GM18505 (cell line): ENCODE results near the gene KCNE1.

ENCODE experiments used
- ATAC-seq: cut with Tn5 transposase; IDR thresholded peaks from one replicate; pipeline ENCODE4 v1.9.1; 2021; ENCODE audit not compliant: unreplicated experiment
- POLR2A ChIP-seq: IDR thresholded peaks from 4 replicates; pipeline ENCODE4 v1.6.1; 2011; ENCODE audit warnings: borderline replicate concordance; ENCODE audit not compliant: insufficient read depth, insufficient read length; ENCODE audit errors: extremely low read depth

Gene KCNE1

DNA sequence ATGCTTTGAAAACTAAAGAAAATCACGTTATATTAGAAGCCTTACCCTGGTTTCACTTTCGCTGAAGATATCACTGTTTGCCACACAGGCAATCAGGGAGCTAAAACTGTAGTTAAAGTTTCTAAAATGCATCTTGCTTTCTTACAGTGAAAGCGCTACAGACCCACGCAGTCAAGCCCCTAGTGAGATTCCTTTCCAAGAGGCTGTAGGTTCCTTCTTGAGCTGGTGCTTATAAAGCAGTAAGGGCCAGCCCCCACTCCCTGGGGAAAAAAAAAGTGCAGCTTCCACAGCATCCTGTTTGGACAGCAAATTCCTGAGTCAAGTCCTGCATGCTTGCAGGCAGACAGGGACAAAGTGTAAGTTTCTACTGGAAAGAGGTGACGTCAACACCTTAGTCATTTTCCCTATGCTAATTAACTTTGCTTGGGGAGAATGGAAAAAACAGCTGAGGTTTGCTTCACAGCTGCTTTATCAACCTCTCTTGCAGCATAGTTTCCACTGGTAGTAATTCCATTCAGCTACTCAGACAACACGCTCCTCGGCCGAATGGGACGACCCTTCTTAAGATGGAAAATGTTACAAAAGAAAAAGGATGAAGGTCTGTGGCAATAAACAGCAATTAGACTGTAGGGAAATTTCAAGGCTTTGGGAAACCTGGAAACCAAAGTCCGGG is 14.7 kb upstream of the KCNE1 start:
- no peak for TF ChIP-seq POLR2A
- no peak for ATAC-seq

DNA sequence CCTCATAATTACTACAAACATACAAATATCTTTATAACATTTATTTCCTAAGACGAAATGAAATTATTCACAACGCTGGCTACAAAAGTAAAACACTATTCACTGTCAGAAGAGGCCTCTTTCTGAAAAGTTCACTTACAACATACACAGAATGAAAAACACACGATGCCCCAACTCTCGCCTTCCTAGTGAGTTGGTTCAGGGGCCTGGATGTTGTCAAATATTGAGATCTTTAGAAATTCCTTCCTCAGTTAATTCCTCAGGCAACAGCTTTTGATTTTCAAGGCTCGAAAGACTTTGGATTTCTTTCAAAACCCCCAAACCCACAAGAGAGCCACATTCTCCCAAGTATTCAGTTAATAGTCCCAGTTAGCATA is 14.2 kb upstream of the KCNE1 start:
- no peak for ATAC-seq
- TF ChIP-seq POLR2A: no peak

DNA sequence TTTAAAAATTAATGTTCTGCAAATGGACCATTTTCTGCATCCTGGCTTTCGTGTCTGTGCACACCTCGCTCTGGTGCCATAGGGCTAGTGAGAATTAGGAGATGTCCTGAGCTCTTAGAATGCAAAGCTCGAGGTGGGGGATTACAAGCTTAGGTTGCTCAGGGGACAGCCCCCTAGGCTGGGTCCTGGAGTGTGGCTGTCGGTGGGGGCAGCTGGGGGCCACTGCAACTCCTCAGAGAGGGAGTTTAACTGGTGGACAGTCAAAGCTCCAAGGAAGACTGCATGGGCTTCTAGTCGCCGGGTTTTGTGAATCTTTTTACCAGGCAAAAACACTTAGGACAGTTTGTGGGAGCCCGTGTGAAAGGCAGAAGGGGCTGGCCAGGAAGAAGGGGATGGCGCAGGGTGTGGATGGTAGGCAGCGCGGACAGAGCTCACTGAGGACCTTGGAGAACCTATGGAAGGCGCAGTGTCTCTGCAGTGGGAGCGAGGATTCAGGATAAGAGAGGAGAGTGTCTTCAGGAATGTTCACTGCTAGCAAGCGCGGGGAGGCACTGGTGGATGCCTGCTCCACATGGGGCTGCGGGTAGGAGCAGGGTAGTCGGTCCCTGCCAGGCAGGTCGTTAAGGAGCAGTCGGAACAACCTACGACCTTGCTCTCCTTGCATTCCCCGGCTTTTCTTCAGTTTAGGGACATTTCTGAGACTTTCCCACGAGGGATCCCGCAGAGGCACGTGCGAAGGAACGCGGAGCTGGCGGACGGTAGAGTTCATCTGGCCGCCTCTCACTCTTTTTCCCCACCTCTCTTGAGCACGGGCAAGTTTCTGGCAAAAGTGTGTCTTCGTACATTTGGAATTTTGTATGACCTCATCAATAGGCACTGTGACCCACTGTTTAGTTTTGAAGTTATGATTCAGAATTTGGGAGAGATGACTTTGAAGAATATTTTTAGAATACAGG is 12.9 kb upstream of the KCNE1 start:
- TF ChIP-seq POLR2A: no peak
- no peak for ATAC-seq

DNA sequence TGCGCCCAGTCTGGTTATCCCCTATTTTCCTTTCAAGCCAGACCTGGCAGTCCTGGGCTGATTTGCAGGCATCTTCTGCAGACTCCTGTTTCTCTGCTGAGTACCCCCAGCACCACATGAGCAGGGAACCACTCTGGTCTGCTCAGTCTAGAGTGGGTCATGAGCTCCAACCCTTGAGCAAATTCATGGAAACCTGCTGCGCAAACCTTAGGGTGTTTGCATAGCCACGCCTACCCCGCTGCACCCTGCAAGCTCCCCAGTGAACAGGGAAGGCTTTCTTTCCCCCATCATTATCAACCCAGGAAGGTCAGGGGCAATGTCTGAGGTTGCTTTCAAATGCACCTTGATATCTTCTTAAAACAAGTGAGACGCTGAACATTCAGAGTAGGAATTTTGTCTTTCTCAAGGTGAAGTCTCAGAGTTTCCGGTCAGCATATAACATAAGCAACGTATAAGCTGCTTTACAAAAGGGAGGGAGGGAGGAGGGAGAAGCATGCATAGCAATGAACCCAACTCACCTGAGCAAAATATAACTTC is 11.1 kb upstream of the KCNE1 start:
- no peak for ATAC-seq
- no peak for TF ChIP-seq POLR2A

DNA sequence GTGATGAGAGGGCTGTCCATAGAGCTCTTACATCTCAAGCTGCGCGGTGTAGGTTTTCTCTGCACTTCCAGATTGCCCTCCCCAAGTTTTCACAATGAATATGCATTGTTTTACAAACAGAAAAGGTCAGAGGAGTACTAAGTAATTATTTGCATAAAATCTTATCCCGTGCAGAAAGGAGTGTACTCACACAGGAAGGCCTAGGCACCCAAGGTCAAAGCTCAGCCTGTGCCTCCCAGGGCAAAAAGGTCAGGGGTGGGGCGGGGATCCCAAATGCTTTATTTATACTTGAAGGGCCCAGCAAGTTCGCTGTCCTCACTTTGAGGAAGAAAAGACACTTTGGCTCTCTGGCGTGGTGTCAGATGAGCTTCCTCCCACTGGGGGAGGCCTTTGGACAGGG is 10.3 kb upstream of the KCNE1 start:
- TF ChIP-seq POLR2A: no peak
- no peak for ATAC-seq

DNA sequence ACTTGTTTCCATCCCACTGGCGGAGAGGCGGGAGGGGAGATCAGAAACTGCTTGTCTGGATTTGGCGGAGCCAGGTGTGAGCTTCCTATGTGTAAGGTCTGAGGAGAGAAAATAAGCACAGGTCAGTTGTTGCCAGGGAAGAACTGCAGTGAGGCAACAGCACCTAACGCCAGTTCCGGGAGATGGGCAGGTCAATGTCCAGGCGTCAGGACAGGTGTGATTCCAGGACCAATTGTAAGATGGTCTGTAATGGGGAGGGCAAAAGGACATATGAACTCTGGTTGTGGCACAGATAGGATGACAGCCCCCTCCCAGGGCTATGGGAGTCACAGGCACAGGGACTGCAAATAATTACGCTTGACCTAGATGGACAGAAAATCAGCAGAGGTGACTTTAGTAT is 9.6 kb upstream of the KCNE1 start:
- ATAC-seq: no peak
- no peak for TF ChIP-seq POLR2A

DNA sequence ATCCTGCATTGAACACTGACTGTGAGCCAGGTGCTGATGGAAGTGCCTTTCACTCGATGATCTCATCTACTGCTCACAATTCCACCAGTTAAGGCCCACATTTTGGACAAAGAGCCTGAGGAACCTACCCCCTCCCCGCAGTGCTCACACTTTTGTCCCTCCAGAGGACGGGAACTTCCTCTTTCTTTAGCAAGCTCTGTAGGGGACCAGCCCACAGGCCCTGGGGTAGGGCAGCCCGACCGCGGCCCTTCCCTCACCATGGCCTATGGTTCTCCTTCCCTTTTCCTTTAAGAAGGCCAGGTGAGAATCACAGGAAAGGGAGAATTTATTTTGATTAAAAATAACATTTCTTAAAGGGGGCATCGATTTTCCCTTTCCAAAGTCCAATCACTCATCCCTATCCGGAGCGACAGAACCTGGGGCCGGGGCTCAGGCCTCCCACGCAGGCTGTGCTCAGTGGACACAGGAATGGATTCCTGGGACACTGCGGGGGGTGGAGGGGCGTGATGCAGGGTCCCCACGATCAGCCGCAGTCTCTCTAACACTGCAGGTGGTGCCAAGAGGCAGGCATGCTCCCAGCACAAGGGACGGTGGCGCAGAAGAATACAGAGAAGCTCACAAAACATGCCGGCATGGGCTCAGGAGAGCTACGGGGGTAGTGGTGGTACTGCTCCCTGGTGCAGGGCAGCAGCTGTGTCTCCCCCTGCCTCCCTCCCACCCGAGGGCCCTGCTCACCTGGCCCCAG is 8.9 kb upstream of the KCNE1 start:
- no peak for TF ChIP-seq POLR2A
- no peak for ATAC-seq

DNA sequence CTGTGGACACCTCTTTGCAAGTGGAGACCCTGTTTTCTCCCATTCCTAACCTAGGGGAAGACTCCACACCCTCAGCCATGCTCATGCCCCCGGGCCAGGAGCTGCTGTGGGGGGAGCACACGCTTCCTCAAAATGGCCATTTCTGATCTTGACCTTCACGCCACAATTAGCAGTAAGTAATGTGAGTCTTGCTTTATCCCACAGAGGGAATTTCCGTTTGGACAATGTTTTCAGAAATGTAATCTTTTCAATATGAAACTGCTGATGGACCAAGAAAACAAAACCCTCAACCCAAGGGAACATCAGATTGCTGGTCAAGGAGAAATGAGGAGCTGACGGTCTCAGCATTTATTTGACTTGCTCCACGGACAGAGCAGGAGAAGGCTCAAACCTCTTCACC is 8.3 kb upstream of the KCNE1 start:
- no peak for ATAC-seq
- TF ChIP-seq POLR2A: no peak

DNA sequence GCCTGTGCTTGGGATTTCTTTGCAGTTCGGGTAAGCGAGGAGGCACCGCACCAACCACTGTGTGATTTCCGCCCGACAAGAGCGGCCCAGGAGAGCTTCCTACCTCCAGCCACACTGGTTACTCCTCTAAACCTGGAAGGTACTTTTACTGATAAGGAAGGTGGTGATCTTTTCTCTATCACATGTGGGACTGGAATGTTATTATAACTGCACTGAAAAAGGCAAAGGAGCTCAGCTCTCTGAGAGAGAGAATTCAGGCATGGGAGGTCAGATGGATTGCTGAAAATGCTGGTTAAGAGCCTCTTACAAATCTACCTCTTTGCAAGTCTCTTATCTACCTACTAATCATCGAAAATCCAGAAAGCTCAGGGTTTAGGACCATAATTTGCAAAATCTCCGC is 7.7 kb upstream of the KCNE1 start:
- TF ChIP-seq POLR2A: no peak
- ATAC-seq: no peak

DNA sequence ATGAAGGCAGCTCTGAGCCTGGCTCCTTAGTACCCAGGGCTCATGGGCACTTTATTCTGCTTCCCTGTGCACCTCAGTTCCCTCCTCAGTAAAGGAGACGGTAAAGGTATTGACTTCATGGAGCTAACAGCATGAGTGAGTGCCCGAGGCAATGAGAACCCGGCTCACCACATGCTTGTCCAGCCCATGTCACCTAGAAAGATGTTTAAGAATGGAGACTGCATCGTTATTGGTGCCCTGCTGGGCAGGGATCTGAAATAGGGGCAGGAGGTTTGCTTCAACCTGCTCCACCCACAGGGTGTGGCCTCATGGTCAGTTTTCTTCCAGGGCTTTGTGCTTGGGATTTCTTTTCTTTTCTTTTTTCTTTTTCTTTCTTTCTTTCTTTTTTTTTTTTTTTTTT is 7.0 kb upstream of the KCNE1 start:
- no peak for TF ChIP-seq POLR2A
- ATAC-seq: no peak

DNA sequence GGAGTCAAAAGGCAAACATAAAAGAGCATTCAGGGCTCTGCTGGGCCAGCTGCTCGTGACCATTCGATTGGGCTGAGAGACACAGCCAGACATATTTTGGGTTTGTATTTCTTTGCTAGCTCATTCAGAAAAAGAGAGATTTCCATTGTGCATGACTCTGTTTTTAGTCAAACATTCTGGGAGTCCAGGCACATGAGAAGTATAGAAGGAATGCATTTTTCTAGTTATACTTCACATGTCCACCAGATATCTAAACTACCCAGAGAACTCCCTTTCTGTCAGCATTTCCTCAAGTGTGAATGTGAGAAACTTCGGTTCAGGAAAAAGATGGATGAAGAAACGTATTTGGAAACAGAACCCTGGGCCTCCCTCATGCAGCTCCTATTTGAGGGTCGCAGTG is 6.3 kb upstream of the KCNE1 start:
- no peak for TF ChIP-seq POLR2A
- ATAC-seq: no peak

DNA sequence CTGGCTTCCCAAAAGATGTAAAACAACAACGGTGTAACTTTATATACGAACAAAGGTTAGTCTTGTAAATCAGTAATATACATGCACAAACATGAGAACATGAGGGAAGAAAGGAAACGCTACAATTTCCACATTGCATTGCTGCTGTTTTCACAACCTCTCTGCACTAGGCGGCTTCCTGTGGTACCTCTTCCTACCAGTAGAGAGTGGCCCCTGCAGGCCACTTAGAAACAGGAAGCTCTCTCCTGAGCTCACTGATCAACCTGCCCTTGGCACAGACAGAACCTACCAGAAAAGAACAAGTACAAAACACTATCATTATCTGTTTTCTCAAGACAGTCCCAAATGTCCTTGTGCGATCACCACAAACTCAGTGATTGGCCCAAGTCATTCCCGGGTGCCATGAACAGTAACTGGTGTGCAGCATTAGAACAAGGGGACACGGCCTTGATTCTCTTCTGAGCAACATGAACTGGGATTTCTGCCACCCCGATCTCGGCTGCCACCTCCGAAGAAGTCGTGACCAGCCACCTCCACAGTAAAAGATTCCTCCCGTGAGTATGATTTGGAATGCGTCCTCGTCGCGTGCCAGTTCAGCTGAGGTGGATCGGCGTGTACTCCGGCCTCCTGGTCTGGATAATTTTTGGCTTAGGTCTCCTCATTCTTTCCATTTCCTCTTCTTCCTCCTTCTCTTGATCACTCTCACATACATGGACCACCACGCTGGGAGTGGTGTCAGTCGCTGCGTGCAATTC is 5.7 kb upstream of the KCNE1 start:
- TF ChIP-seq POLR2A: no peak
- ATAC-seq: no peak

DNA sequence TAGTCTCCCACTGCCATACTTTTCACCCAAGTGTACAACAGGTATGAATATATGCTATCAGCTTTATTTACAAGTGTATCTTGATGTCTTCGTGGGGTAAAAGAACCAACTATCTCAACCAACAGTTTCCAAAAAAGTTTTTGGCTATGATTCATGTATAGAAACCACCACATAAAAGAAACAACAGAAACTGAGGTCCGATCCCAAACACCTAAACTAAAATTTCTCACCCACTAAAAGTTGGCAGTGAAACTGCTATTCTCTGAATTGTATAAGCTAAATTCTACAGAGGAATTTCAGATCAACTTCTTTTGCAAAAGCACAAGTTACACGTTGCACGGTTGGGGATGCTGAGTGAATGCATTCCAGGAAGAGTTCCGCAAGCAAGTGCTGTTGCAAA is 5.0 kb upstream of the KCNE1 start:
- no peak for TF ChIP-seq POLR2A
- no peak for ATAC-seq
